Aorta (tissue), 5 donors: ENCODE measurements around the gene NAALADL2. TPM values are rescaled to one million over a fixed set of nuclear protein-coding genes. Genes with fewer than 3 reads are reported as not detected.

Experiments
- ATAC-seq: fragments of 200-7000 bp; cut with Tn5 transposase; one replicate; pipeline ENCODE4 v1.9.1; 2022; ENCODE audit warnings: moderate library complexity; ENCODE audit not compliant: low FRiP score
- DNase-seq, 2 donors: peaks; one replicate each; pipeline ENCODE4 v3.0.0-alpha.2; 2020
- H3K27ac ChIP-seq, 2 donors: one replicate each; pipeline ENCODE4 v1.5.1; 2013; ENCODE audit warnings: low read length in 2 of 2, mild to moderate bottlenecking in 2 of 2, moderate library complexity in 2 of 2, control low read depth in 1 of 2, inconsistent platforms in 1 of 2, low read depth in 1 of 2
- H3K27me3 ChIP-seq, 2 donors: one replicate each; pipeline ENCODE4 v1.6.1; 2013; ENCODE audit warnings: control low read depth in 1 of 2, low read length in 1 of 2, mild to moderate bottlenecking in 1 of 2, moderate library complexity in 1 of 2; ENCODE audit not compliant: insufficient read depth in 2 of 2, control insufficient read depth in 1 of 2
- H3K36me3 ChIP-seq, 2 donors: one replicate each; pipeline ENCODE4 v1.6.1; 2013; ENCODE audit warnings: control low read depth in 1 of 2, low read length in 1 of 2, mild to moderate bottlenecking in 1 of 2; ENCODE audit not compliant: insufficient read depth in 2 of 2, control insufficient read depth in 1 of 2
- H3K4me1 ChIP-seq, 2 donors: one replicate each; pipeline ENCODE4 v1.6.1; 2013; ENCODE audit warnings: low read length in 2 of 2, control low read depth in 1 of 2, mild to moderate bottlenecking in 1 of 2, moderate library complexity in 1 of 2; ENCODE audit not compliant: insufficient read depth in 2 of 2, control insufficient read depth in 1 of 2
- H3K4me3 ChIP-seq, 2 donors: one replicate each; pipeline ENCODE4 v1.5.1; 2013; ENCODE audit warnings: low read length in 2 of 2, control low read depth in 1 of 2, mild to moderate bottlenecking in 1 of 2
- H3K9me3 ChIP-seq: one replicate; pipeline ENCODE4 v1.6.1; 2013; ENCODE audit warnings: mild to moderate bottlenecking, low read length; ENCODE audit not compliant: control insufficient read depth
- WGBS, 2 donors: extraction: QIAGEN DNeasy Blood & Tissue Kit; methylation state at CpG; one replicate each; pipeline ENCODE4 v1.1.7; 2013; 5-methylcytosine and 5-hydroxymethylcytosine counted together
- intact Hi-C, 2 donors: fragments of 100-400 bp; cut with DNase I; formaldehyde crosslinking; loops; one replicate each; pipeline versions ENCODE4 v1.14.2 to v1.15.0; 2022
- polyA plus RNA-seq, 2 donors: library from polyadenylated mRNA; stranded (reverse); fragments of 200-250 nt; gene quantifications; one replicate each; pipeline ENCODE4 v1.2.3, GENCODE V29; 2013
- total RNA-seq, 2 donors: library from RNA; stranded (reverse); fragmentation: NEBNext Ultra II Directional; extraction: Animal tissue kit (Norgen Biotek cat#: 25700); gene quantifications; one replicate each; pipeline ENCODE4 v1.2.1, GENCODE V29; 2021
- donor health status: healthy with polysubstance abuse.
- donor health status: Bipolar disorder and iron deficiency.
- donor health status: DM: no; HTN: no; CAD: no.
- donor health status: DM: no; HTN: no; CAD: no.
- donor health status: DM: yes; HTN: yes; CAD: no.

NAALADL2 gene
- total and polyA plus RNA-seq, 4 donors = 4.3 to 29.8 (median 11.9) TPM

DNA sequence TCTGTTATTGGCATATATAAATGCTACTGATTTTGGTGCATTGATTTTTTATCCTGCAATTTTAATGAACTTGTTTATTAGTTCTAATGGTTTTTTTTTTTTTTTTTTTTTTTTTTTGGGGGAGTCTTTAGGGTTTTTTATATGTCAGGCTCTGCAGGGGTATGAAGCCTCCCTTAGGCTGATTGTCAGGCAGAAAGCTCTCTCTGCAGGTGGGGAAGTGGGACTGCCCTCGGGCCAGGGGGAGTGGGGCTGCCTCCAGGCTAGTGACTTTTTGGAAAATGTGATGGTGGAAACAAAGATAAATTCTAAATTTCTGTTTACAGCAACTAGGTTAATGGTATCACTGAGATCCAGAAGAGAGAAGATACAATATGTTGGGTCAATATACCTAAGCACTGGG, 14.4 kb upstream of the NAALADL2 start:
- intact Hi-C loops = no loop called here
- ATAC-seq = no peak
- 70 to 84% methylated on average over 1 of the region's 1 CpG for WGBS, 2 donors

GRCh38 chr3:174846055-174846454, 13.1 kb upstream of the NAALADL2 start:
- Histone ChIP-seq H3K4me1 (peaks cover 0 to 3% of the 10 kb centered on the region in 2 donors), H3K27ac (no peak overlapping the region)

More for the DNA sequence above, 14.4 kb upstream of the NAALADL2 start:
- Histone ChIP-seq H3K4me1 (peaks cover 0 to 3% of the 10 kb centered on the region in 2 donors), H3K4me3 (no peak overlapping the region), H3K9me3 (no peaks in the 10 kb centered on the region), H3K27ac (no peak overlapping the region), H3K27me3 (no peaks in the 10 kb centered on the region), H3K36me3 (no peaks in the 10 kb centered on the region)
- no peak for DNase-seq

GRCh38 chr3:174854987-174855386, 4.1 kb upstream of the NAALADL2 start:
- ATAC-seq (no peak), DNase-seq (no peak)
- intact Hi-C loops = no loop called here
- no peaks in the 10 kb centered on the region for H3K4me1 ChIP-seq
- 76 to 77% methylated on average over 7 of the region's 7 CpGs for WGBS, 2 donors
- H3K27ac ChIP-seq = no peak overlapping the region
- no peak overlapping the region for H3K4me3 ChIP-seq
- no peaks in the 10 kb centered on the region for H3K27me3 ChIP-seq
- H3K9me3 ChIP-seq = no peaks in the 10 kb centered on the region
- no peaks in the 10 kb centered on the region for H3K36me3 ChIP-seq

More at GRCh38 chr3:174846055-174846454, 13.1 kb upstream of the NAALADL2 start:
- 87 to 97% methylated on average over 1 of the region's 1 CpG for WGBS, 2 donors
- intact Hi-C loops = no loop called here
- DNase-seq (no peak), ATAC-seq (no peak)
- no peaks in the 10 kb centered on the region for H3K36me3 ChIP-seq
- no peak overlapping the region for H3K4me3 ChIP-seq
- no peaks in the 10 kb centered on the region for H3K9me3 ChIP-seq
- no peaks in the 10 kb centered on the region for H3K27me3 ChIP-seq

- ATAC-seq (no peak), DNase-seq (no peak)
- Histone ChIP-seq H3K4me3 (no peak overlapping the region), H3K9me3 (no peaks in the 10 kb centered on the region), H3K36me3 (no peaks in the 10 kb centered on the region), H3K27me3 (no peaks in the 10 kb centered on the region), H3K27ac (no peak overlapping the region), H3K4me1 (peaks cover 0 to 2% of the 10 kb centered on the region in 2 donors)
- 29 to 53% methylated on average over 3 of the region's 3 CpGs for WGBS, 2 donors
- intact Hi-C loops = no loop called here
Observed at GRCh38 chr3:174857301-174857700, 1.8 kb upstream of the NAALADL2 start.

DNA sequence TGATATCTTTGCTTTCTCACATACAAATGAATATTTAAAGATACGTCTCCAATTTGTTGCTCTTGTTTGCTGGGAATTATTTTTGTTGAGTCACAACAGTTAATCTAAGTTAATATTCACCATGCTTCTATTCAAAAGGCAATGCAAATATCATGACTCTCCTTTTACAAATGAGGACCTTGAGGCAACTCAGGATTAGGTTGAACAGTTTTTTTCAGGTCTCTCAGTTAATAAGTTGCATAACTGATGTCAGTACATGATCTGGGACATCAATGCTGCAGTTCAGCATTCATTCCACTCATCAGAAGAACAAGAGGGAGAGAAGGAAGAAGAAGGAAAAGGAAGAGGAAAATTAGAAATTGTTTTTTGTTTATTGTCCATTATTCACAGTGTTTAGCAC, 781 bp upstream of the NAALADL2 start:
- DNase-seq = no peak
- H3K9me3 ChIP-seq = no peaks in the 10 kb centered on the region
- H3K4me3 ChIP-seq = no peak overlapping the region
- H3K36me3 ChIP-seq = no peaks in the 10 kb centered on the region
- 87 to 94% methylated on average over 1 of the region's 1 CpG for WGBS, 2 donors
- intact Hi-C loops = no loop called here
- H3K27me3 ChIP-seq = no peaks in the 10 kb centered on the region
- no peak for ATAC-seq
- H3K4me1 ChIP-seq = peaks cover 0 to 4% of the 10 kb centered on the region in 2 donors
- no peak overlapping the region for H3K27ac ChIP-seq

DNA sequence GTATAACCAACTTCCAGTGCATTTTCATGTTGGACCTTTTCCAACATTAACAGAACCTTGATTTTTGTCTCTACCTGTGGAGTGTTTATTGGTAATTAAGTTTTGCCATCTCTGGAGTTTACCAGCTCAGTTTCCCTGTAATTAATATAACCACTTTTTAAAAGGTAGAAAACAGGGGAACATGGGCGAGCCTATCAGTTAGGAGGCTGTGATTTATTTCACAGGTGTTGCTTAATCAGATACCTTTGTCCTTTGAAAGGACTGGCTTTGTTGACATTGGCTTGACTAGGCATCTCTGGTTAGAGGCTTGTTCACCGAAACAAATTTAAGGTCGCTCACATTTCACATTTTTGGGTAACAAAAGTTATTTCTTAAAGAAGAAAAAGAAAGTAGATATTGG, 622 bp downstream of the NAALADL2 start:
- peaks cover 0 to 8% of the 10 kb centered on the region in 2 donors for H3K4me1 ChIP-seq
- DNase-seq = no peak
- H3K9me3 ChIP-seq = no peaks in the 10 kb centered on the region
- no peaks in the 10 kb centered on the region for H3K36me3 ChIP-seq
- ATAC-seq = no peak
- H3K27ac ChIP-seq = no peak overlapping the region
- intact Hi-C loops = loop anchor here in 1 of 2 donors (10.0 kb wide), 1 partner anchor 85 kb away; no protein-coding TSS in a partner anchor
- no peak overlapping the region for H3K4me3 ChIP-seq
- 95 to 96% methylated on average over 3 of the region's 3 CpGs for WGBS, 2 donors
- no peaks in the 10 kb centered on the region for H3K27me3 ChIP-seq

- ATAC-seq (no peak), DNase-seq (no peak)
- H3K4me3 ChIP-seq = no peak overlapping the region
- WGBS, 2 donors = 73 to 78% methylated on average over 3 of the region's 3 CpGs
- intact Hi-C loops = loop anchor here in 1 of 2 donors (10.0 kb wide), 1 partner anchor 83 kb away; no protein-coding TSS in a partner anchor
- H3K9me3 ChIP-seq = no peaks in the 10 kb centered on the region
- no peaks in the 10 kb centered on the region for H3K36me3 ChIP-seq
- H3K27ac ChIP-seq = peak overlapping the region; percentile 57 to 71
- H3K27me3 ChIP-seq = no peaks in the 10 kb centered on the region
- H3K4me1 ChIP-seq = peaks cover 0 to 8% of the 10 kb centered on the region in 2 donors
Observed at GRCh38 chr3:174862101-174862500, 3.0 kb downstream of the NAALADL2 start.

- H3K27ac ChIP-seq = peak overlapping the region; percentile 63 to 87
- intact Hi-C loops = loop anchor here in 1 of 2 donors (10.0 kb wide), 1 partner anchor 82 kb away; no protein-coding TSS in a partner anchor
- ATAC-seq = peak; percentile 29
Observed at GRCh38 chr3:174862666-174863065, 3.5 kb downstream of the NAALADL2 start.

GRCh38 chr3:174863488-174863887, 4.4 kb downstream of the NAALADL2 start:
- intact Hi-C loops = loop anchor here in 1 of 2 donors (10.0 kb wide), 1 partner anchor 81 kb away; no protein-coding TSS in a partner anchor
- DNase-seq = no peak

More at GRCh38 chr3:174862666-174863065, 3.5 kb downstream of the NAALADL2 start:
- H3K36me3 ChIP-seq = no peaks in the 10 kb centered on the region
- no peak for DNase-seq
- 5 to 6% methylated on average over 3 of the region's 3 CpGs for WGBS, 2 donors
- peaks cover 0 to 8% of the 10 kb centered on the region in 2 donors for H3K4me1 ChIP-seq
- H3K9me3 ChIP-seq = no peaks in the 10 kb centered on the region
- peak overlapping the region in 1 of 2 donors; percentile 54 for H3K4me3 ChIP-seq
- no peaks in the 10 kb centered on the region for H3K27me3 ChIP-seq

More at GRCh38 chr3:174863488-174863887, 4.4 kb downstream of the NAALADL2 start:
- Histone ChIP-seq H3K27me3 (no peaks in the 10 kb centered on the region), H3K4me3 (no peak overlapping the region), H3K9me3 (no peaks in the 10 kb centered on the region), H3K27ac (no peak overlapping the region), H3K36me3 (no peaks in the 10 kb centered on the region), H3K4me1 (peaks cover 0 to 8% of the 10 kb centered on the region in 2 donors)
- ATAC-seq = no peak
